Islet of Langerhans (tissue), 1 donor: ENCODE results near the gene SLC33A1.
A peak's percentile ranks its signal among the peaks of the same experiment; 100 is the strongest.
"Not testable (repeated sequence)": the region's sequence is repeated elsewhere in the genome, so short reads cannot be mapped to it uniquely, and the experiment has no call there.

ENCODE experiments used
- FAIRE-seq: peaks from one replicate; lab custom pipeline; 2011; peaks lifted over from hg19 to GRCh38; lab: Jason Lieb, UNC

SLC33A1 gene

GRCh38 chr3:155854141-155854940, at the start of gene SLC33A1:
Gene SLC33A1 (minus strand): TSS chr3:155854427. CDS start chr3:155853997, 430 bp downstream.
- peak; percentile 73 for FAIRE-seq

- no peak for FAIRE-seq
Observed at GRCh38 chr3:155895379-155895900, 41.2 kb upstream of the SLC33A1 start.

GRCh38 chr3:155891321-155891720, 37.1 kb upstream of the SLC33A1 start:
- no peak for FAIRE-seq

- no peak for FAIRE-seq
Observed at GRCh38 chr3:155890671-155891190, 36.5 kb upstream of the SLC33A1 start.

- FAIRE-seq, result peak; percentile 55
Observed at GRCh38 chr3:155889952-155890351, 35.7 kb upstream of the SLC33A1 start.

- FAIRE-seq, result no peak
Observed at GRCh38 chr3:155889212-155889611, 35.0 kb upstream of the SLC33A1 start.

- FAIRE-seq, result no peak
Observed at GRCh38 chr3:155886915-155887314, 32.7 kb upstream of the SLC33A1 start.

GRCh38 chr3:155886348-155886747, 32.1 kb upstream of the SLC33A1 start:
- not testable (repeated sequence) for FAIRE-seq

- FAIRE-seq, result peak; percentile 51
Observed at GRCh38 chr3:155885292-155885691, 31.1 kb upstream of the SLC33A1 start.

GRCh38 chr3:155884292-155884691, 30.1 kb upstream of the SLC33A1 start:
- no peak for FAIRE-seq

GRCh38 chr3:155880286-155880685, 26.1 kb upstream of the SLC33A1 start:
- FAIRE-seq, result no peak

- no peak for FAIRE-seq
Observed at GRCh38 chr3:155876503-155876902, 22.3 kb upstream of the SLC33A1 start.

GRCh38 chr3:155876037-155876436, 21.8 kb upstream of the SLC33A1 start:
- no peak for FAIRE-seq

- FAIRE-seq, result no peak
Observed at GRCh38 chr3:155872904-155873646, 18.8 kb upstream of the SLC33A1 start.

- no peak for FAIRE-seq
Observed at GRCh38 chr3:155871746-155872158, 17.5 kb upstream of the SLC33A1 start.

GRCh38 chr3:155870945-155871745, 16.9 kb upstream of the SLC33A1 start:
- no peak for FAIRE-seq

GRCh38 chr3:155870133-155870944, 16.1 kb upstream of the SLC33A1 start, which contains the start of gene GMPS:
Gene GMPS (plus strand): TSS chr3:155870650. CDS start chr3:155870871, 221 bp downstream.
- FAIRE-seq, result no peak

GRCh38 chr3:155869691-155870090, 15.5 kb upstream of the SLC33A1 start:
- no peak for FAIRE-seq

GRCh38 chr3:155863072-155863784, 9.0 kb upstream of the SLC33A1 start:
- FAIRE-seq, result no peak

- FAIRE-seq, result not testable (repeated sequence)
Observed at GRCh38 chr3:155862290-155862982, 8.2 kb upstream of the SLC33A1 start.
